ENCODE data around the gene OLIG3.

DNA sequence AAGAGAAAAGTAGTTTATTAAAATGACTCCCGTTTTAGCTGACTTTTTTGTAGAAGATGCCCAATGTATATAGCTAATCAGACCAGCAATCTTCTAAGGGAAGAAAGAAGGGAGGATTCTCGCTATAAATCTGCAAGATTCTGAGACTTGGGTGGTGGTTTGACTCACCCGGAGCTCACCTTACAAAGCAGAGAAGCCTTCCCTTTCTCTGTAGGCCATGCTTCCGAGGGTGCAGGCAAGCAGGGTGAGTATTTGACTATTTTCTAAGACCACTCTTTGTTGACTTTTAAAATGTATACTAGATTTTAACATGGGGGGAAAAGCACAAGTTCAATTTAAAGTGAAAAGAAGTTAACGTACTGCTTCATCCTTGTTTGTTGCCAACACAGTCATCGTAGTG, 2.7 kb downstream of the OLIG3 start:
- no peak for TF ChIP-seq ZFP36 (IDR thresholded peaks at IDR 0.05; ENCODE audit: borderline replicate concordance, low read depth, low read length, partially characterized antibody)
- TF ChIP-seq EZH2 (conservative IDR thresholded peaks at IDR 0.05; ENCODE audit: low read depth, low read length) = no peak
- no peak for TF ChIP-seq RFX5 (IDR thresholded peaks at IDR 0.05; ENCODE audit: low read depth, low read length)
- TF ChIP-seq, protein P1, sequence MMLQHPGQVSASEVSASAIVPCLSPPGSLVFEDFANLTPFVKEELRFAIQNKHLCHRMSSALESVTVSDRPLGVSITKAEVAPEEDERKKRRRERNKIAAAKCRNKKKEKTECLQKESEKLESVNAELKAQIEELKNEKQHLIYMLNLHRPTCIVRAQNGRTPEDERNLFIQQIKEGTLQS (CRISPR knock-in tag; IDR thresholded peaks at IDR 0.05) = no peak
- no peak for TF ChIP-seq CEBPB (IDR thresholded peaks at IDR 0.05; ENCODE audit: borderline replicate concordance, low read depth, low read length)
- TF ChIP-seq MTA1 (CRISPR knock-in tag; IDR thresholded peaks at IDR 0.05; ENCODE audit: borderline replicate concordance) = no peak
- no peak for TF ChIP-seq ZNF749 (CRISPR knock-in tag; IDR thresholded peaks at IDR 0.05; ENCODE audit: borderline replicate concordance)
- TF ChIP-seq RBFOX2 (IDR thresholded peaks at IDR 0.05; ENCODE audit: low read depth, low read length) = no peak
- no peak for TF ChIP-seq ZNF230 (CRISPR knock-in tag; IDR thresholded peaks at IDR 0.05)
- TF ChIP-seq, protein P2, sequence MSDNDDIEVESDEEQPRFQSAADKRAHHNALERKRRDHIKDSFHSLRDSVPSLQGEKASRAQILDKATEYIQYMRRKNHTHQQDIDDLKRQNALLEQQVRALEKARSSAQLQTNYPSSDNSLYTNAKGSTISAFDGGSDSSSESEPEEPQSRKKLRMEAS (IDR thresholded peaks at IDR 0.05) = no peak
- TF ChIP-seq HIVEP1 (CRISPR knock-in tag; IDR thresholded peaks at IDR 0.05) = no peak
- no peak for TF ChIP-seq ZNF12 (CRISPR knock-in tag; IDR thresholded peaks at IDR 0.05)

Data from HepG2 (cell line).